Esophagus muscularis mucosa (tissue), 3 donors: ENCODE data around the gene FBXO2.

Experiments used
- CTCF ChIP-seq, 3 experiments: fragments of 200-600 bp in 2 of 3; fragments of 450-650 bp in 1 of 3; sonication (generic) in 2 of 3; IDR thresholded peaks; one replicate each; pipeline ENCODE4 v1.5.1; 2017 to 2019; ENCODE audit warnings: antibody characterized with exemption in 3 of 3, mild to moderate bottlenecking in 2 of 3, moderate library complexity in 1 of 3
- POLR2AphosphoS5 ChIP-seq, 2 donors: sonication (generic); formaldehyde crosslinking; IDR thresholded peaks; one replicate each; pipeline ENCODE4 v1.6.1; 2017; ENCODE audit warnings: antibody characterized with exemption in 2 of 2

- TF ChIP-seq CTCF (IDR thresholded peaks at IDR 0.05): no peak
- TF ChIP-seq POLR2AphosphoS5 (IDR thresholded peaks at IDR 0.05): no peak
These were observed 19.6 kb downstream of the FBXO2 start for GRCh38 chr1:11634365-11635192.
